Testis (tissue), 2 donors: Measurements from ENCODE around the gene POPDC2.

Source experiments
- CTCF ChIP-seq, 3 experiments: fragments of 450-650 bp in 2 of 3; fragments of 200-600 bp in 1 of 3; sonication (generic) in 1 of 3; IDR thresholded peaks; one replicate each; pipeline ENCODE4 v1.5.1; 2016 to 2019; ENCODE audit warnings: antibody characterized with exemption in 3 of 3, mild to moderate bottlenecking in 2 of 3, moderate library complexity in 1 of 3
- POLR2A ChIP-seq: fragments of 450-650 bp; IDR thresholded peaks from one replicate; pipeline ENCODE4 v1.6.1; 2017; ENCODE audit warnings: antibody characterized with exemption, mild to moderate bottlenecking, moderate library complexity

GRCh38 chr3:119645813-119646212, 14.6 kb downstream of the POPDC2 start:
- TF ChIP-seq CTCF (IDR thresholded peaks at IDR 0.05) (no peak), POLR2A (no peak)
